HG02943 (cell line): ENCODE results near the gene CYBA.

Experiments used
- ATAC-seq: cut with Tn5 transposase; IDR thresholded peaks from one replicate; pipeline ENCODE4 v1.9.1; 2021; ENCODE audit warnings: mild to moderate bottlenecking, low read depth, moderate library complexity; ENCODE audit not compliant: unreplicated experiment

CYBA gene

GRCh38 chr16:88650749-88651275, at the start of gene CYBA:
Gene CYBA, minus strand, starts transcription at chr16:88651053. Its CDS starts 40 bp downstream, at chr16:88651013.
- ATAC-seq, result peak; percentile 66

GRCh38 chr16:88700322-88700635, 49.4 kb upstream of the CYBA start:
- ATAC-seq, result no peak

GRCh38 chr16:88699180-88699579, 48.3 kb upstream of the CYBA start:
- no peak for ATAC-seq

GRCh38 chr16:88698646-88699045, 47.8 kb upstream of the CYBA start:
- ATAC-seq, result no peak

- no peak for ATAC-seq
These were observed 47.2 kb upstream of the CYBA start for GRCh38 chr16:88697831-88698615.

- no peak for ATAC-seq
These were observed 46.4 kb upstream of the CYBA start for GRCh38 chr16:88697116-88697830.

- no peak for ATAC-seq
These were observed 45.6 kb upstream of the CYBA start for GRCh38 chr16:88696441-88696840.

- ATAC-seq, result no peak
These were observed 44.9 kb upstream of the CYBA start for GRCh38 chr16:88695753-88696152.

GRCh38 chr16:88695218-88695617, 44.4 kb upstream of the CYBA start:
- ATAC-seq, result no peak

GRCh38 chr16:88694221-88695087, 43.6 kb upstream of the CYBA start:
- no peak for ATAC-seq

- no peak for ATAC-seq
These were observed 42.7 kb upstream of the CYBA start for GRCh38 chr16:88693420-88694177.

GRCh38 chr16:88692861-88693260, 42.0 kb upstream of the CYBA start:
- no peak for ATAC-seq

GRCh38 chr16:88691924-88692560, 41.2 kb upstream of the CYBA start:
- no peak for ATAC-seq

- ATAC-seq, result no peak
These were observed 40.4 kb upstream of the CYBA start for GRCh38 chr16:88691129-88691813.

GRCh38 chr16:88690341-88691128, 39.7 kb upstream of the CYBA start:
- ATAC-seq, result no peak

GRCh38 chr16:88688013-88688778, 37.3 kb upstream of the CYBA start:
- ATAC-seq, result no peak

- ATAC-seq, result no peak
These were observed 36.8 kb upstream of the CYBA start for GRCh38 chr16:88687676-88688012.

- ATAC-seq, result no peak
These were observed 36.4 kb upstream of the CYBA start for GRCh38 chr16:88687254-88687576.
